Neural crest cell (in vitro differentiated cells): ENCODE measurements around the gene GMDS. TPM values are rescaled to one million over a fixed set of nuclear protein-coding genes. Genes with fewer than 3 reads are reported as not detected.

Source experiments
- DNase-seq: peaks from one replicate; pipeline ENCODE4 v3.0.0; 2021; ENCODE audit warnings: low read depth, mixed read lengths, low spot score
- H3K27ac Mint-ChIP-seq: one replicate; pipeline ENCODE4 v1.8.0; 2021; ENCODE audit warnings: mild to moderate bottlenecking, mixed read lengths; ENCODE audit not compliant: unreplicated experiment
- H3K27me3 Mint-ChIP-seq: 2 replicates; pipeline ENCODE4 v1.8.0; 2021; ENCODE audit warnings: low read depth, mild to moderate bottlenecking, mixed read lengths
- H3K36me3 Mint-ChIP-seq: 2 replicates; pipeline ENCODE4 v1.8.0; 2021; ENCODE audit warnings: low read depth, mild to moderate bottlenecking, mixed read lengths
- H3K4me1 Mint-ChIP-seq: 2 replicates; pipeline ENCODE4 v1.8.0; 2021; ENCODE audit warnings: mixed read lengths
- H3K4me3 Mint-ChIP-seq: one replicate; pipeline ENCODE4 v1.8.0; 2021; ENCODE audit warnings: mild to moderate bottlenecking, mixed read lengths
- H3K9me3 Mint-ChIP-seq: 2 replicates; pipeline ENCODE4 v1.8.0; 2021; ENCODE audit warnings: mixed read lengths
- CTCF ChIP-seq: fragments of 200-600 bp; sonication (generic); conservative IDR thresholded peaks from 2 replicates; pipeline ENCODE4 v1.5.0; 2021; ENCODE audit warnings: antibody characterized with exemption, mild to moderate bottlenecking
- total RNA-seq: library from RNA; stranded (reverse); gene quantifications from 2 replicates; pipeline ENCODE4 v1.2.1, GENCODE V29; 2021

Gene GMDS
- total RNA-seq, 1 donor from 2014 or later = 16.1 TPM

- Mint-ChIP-seq H3K4me1 (peaks cover 10% of the 10 kb centered on the region), H3K4me3 (no peak overlapping the region), H3K27me3 (no peaks in the 10 kb centered on the region), H3K9me3 (peaks cover 2% of the 10 kb centered on the region), H3K27ac (no peak overlapping the region), H3K36me3 (no peaks in the 10 kb centered on the region)
- DNase-seq = no peak
- peak; percentile 44 for TF ChIP-seq CTCF
Observed at GRCh38 chr6:1893470-1894130, 351.8 kb downstream of the GMDS start.

GRCh38 chr6:1892716-1893115, 352.7 kb downstream of the GMDS start:
- Mint-ChIP-seq H3K27me3 (no peaks in the 10 kb centered on the region), H3K4me1 (peaks cover 7% of the 10 kb centered on the region), H3K4me3 (no peak overlapping the region), H3K27ac (no peak overlapping the region), H3K9me3 (peaks cover 2% of the 10 kb centered on the region), H3K36me3 (no peaks in the 10 kb centered on the region)
- no peak for DNase-seq
- TF ChIP-seq CTCF = no peak

- peaks cover 9% of the 10 kb centered on the region for H3K4me1 Mint-ChIP-seq
- H3K27me3 Mint-ChIP-seq = no peaks in the 10 kb centered on the region
Observed at GRCh38 chr6:1890987-1891386, 354.4 kb downstream of the GMDS start.

GRCh38 chr6:1890071-1890470, 355.3 kb downstream of the GMDS start:
- Mint-ChIP-seq H3K9me3 (no peaks in the 10 kb centered on the region), H3K4me1 (peaks cover 18% of the 10 kb centered on the region), H3K4me3 (no peak overlapping the region), H3K27ac (no peak overlapping the region), H3K36me3 (no peaks in the 10 kb centered on the region), H3K27me3 (no peaks in the 10 kb centered on the region)
- TF ChIP-seq CTCF = no peak
- no peak for DNase-seq

More at GRCh38 chr6:1890987-1891386, 354.4 kb downstream of the GMDS start:
- DNase-seq = no peak
- no peaks in the 10 kb centered on the region for H3K9me3 Mint-ChIP-seq
- H3K36me3 Mint-ChIP-seq = no peaks in the 10 kb centered on the region
- H3K4me3 Mint-ChIP-seq = no peak overlapping the region
- TF ChIP-seq CTCF = no peak
- H3K27ac Mint-ChIP-seq = no peak overlapping the region

GRCh38 chr6:1885576-1886011, 359.8 kb downstream of the GMDS start:
- peak overlapping the region; percentile 95 for H3K27ac Mint-ChIP-seq
- DNase-seq = peak; percentile 34
- H3K9me3 Mint-ChIP-seq = no peaks in the 10 kb centered on the region
- peaks cover 22% of the 10 kb centered on the region for H3K4me1 Mint-ChIP-seq
- no peaks in the 10 kb centered on the region for H3K27me3 Mint-ChIP-seq
- no peaks in the 10 kb centered on the region for H3K36me3 Mint-ChIP-seq
- peak overlapping the region; percentile 61 for H3K4me3 Mint-ChIP-seq
- TF ChIP-seq CTCF = no peak
